ENCODE data around the gene MAGT1.

Gene MAGT1

GRCh38 chrX:77917294-77917933 lies 22.2 kb upstream of the MAGT1 start:
- H3K9me3 ChIP-seq (ENCODE audit: insufficient read depth, low read length), result no peaks in the 10 kb centered on the region
- H3K4me3 ChIP-seq (ENCODE audit: insufficient read depth, low read length, poor library complexity, severe bottlenecking), result no peak overlapping the region
- no peaks in the 10 kb centered on the region for H3K9me2 ChIP-seq (replicated peaks; ENCODE audit: insufficient read depth, low read length)
- H3K9ac ChIP-seq (ENCODE audit: low read length), result no peak overlapping the region
- no peaks in the 10 kb centered on the region for H3K36me3 ChIP-seq (ENCODE audit: low read length)
- no peaks in the 10 kb centered on the region for H3F3A ChIP-seq (ENCODE audit: insufficient read depth)
- H4K20me1 ChIP-seq (ENCODE audit: low read depth, low read length), result no peaks in the 10 kb centered on the region
- TF ChIP-seq EZH2phosphoT487 (conservative IDR thresholded peaks at IDR 0.05; ENCODE audit: low read length), result no peak
- TF ChIP-seq CTCF (IDR thresholded peaks at IDR 0.05; ENCODE audit: insufficient read depth, low read length, poor library complexity, severe bottlenecking), result no peak
- peaks cover 5% of the 10 kb centered on the region; the same call in 1 of the 2 replicates for H3K79me2 ChIP-seq (ENCODE audit: insufficient read depth, low read length)
- no peak overlapping the region for H3K27ac ChIP-seq (ENCODE audit: low read depth, low read length)
- no peak overlapping the region for H3K4me2 ChIP-seq (ENCODE audit: low read depth, low read length, poor library complexity, severe bottlenecking)
- H3K27me3 ChIP-seq (ENCODE audit: low read length), result no peaks in the 10 kb centered on the region
- no peak overlapping the region for H2AFZ ChIP-seq (ENCODE audit: low read depth, low read length, severe bottlenecking)

- Histone ChIP-seq H3K27ac (ENCODE audit: low read depth, low read length) (peak within 1 kb of the TSS; percentile 57), H4K20me1 (ENCODE audit: low read depth, low read length) (no peaks in the 10 kb centered on the region), H3K36me3 (ENCODE audit: low read length) (no peaks in the 10 kb centered on the region), H3K27me3 (ENCODE audit: low read length) (no peaks in the 10 kb centered on the region), H3K79me2 (ENCODE audit: insufficient read depth, low read length) (peaks cover 14% of the 10 kb centered on the region; the same call in 1 of the 2 replicates), H3K9me3 (ENCODE audit: insufficient read depth, low read length) (no peaks in the 10 kb centered on the region), H3K4me2 (ENCODE audit: low read depth, low read length, poor library complexity, severe bottlenecking) (peak within 1 kb of the TSS; percentile 80), H3F3A (ENCODE audit: insufficient read depth) (peaks cover 12% of the 10 kb centered on the region; the same call in 1 of the 2 replicates), H3K4me3 (ENCODE audit: insufficient read depth, low read length, poor library complexity, severe bottlenecking) (peak within 1 kb of the TSS; percentile 77), H3K9ac (ENCODE audit: low read length) (peak within 1 kb of the TSS; percentile 70), H3K9me2 (replicated peaks; ENCODE audit: insufficient read depth, low read length) (no peaks in the 10 kb centered on the region), H2AFZ (ENCODE audit: low read depth, low read length, severe bottlenecking) (peak within 1 kb of the TSS; percentile 84)
- TF ChIP-seq CTCF (IDR thresholded peaks at IDR 0.05; ENCODE audit: insufficient read depth, low read length, poor library complexity, severe bottlenecking) (peak; percentile 32), EZH2phosphoT487 (conservative IDR thresholded peaks at IDR 0.05; ENCODE audit: low read length) (no peak)
Observed at GRCh38 chrX:77910108-77910840, 15.0 kb upstream of the MAGT1 start, which contains the start of gene ATP7A. Gene ATP7A (plus strand): TSS chrX:77910693. CDS start chrX:77971642, 60,949 bp downstream.

GRCh38 chrX:77901506-77901905 lies 6.3 kb upstream of the MAGT1 start:
- Histone ChIP-seq H3K79me2 (ENCODE audit: insufficient read depth, low read length) (peaks cover 32% of the 10 kb centered on the region), H3K36me3 (ENCODE audit: low read length) (0 out of 2 replicates have a peak, but pooled peaks cover 7% of the 10 kb centered on the region), H3F3A (ENCODE audit: insufficient read depth) (peaks cover 11% of the 10 kb centered on the region; the same call in 1 of the 2 replicates), H3K9me2 (replicated peaks; ENCODE audit: insufficient read depth, low read length) (no peaks in the 10 kb centered on the region), H2AFZ (ENCODE audit: low read depth, low read length, severe bottlenecking) (no peak overlapping the region), H3K4me2 (ENCODE audit: low read depth, low read length, poor library complexity, severe bottlenecking) (peak overlapping the region; percentile 95), H3K9ac (ENCODE audit: low read length) (no peak overlapping the region), H3K9me3 (ENCODE audit: insufficient read depth, low read length) (no peaks in the 10 kb centered on the region), H3K27me3 (ENCODE audit: low read length) (no peaks in the 10 kb centered on the region), H4K20me1 (ENCODE audit: low read depth, low read length) (no peaks in the 10 kb centered on the region), H3K4me3 (ENCODE audit: insufficient read depth, low read length, poor library complexity, severe bottlenecking) (no peak overlapping the region), H3K27ac (ENCODE audit: low read depth, low read length) (no peak overlapping the region)
- TF ChIP-seq EZH2phosphoT487 (conservative IDR thresholded peaks at IDR 0.05; ENCODE audit: low read length), result no peak
- TF ChIP-seq CTCF (IDR thresholded peaks at IDR 0.05; ENCODE audit: insufficient read depth, low read length, poor library complexity, severe bottlenecking), result no peak
